C1 segment of cervical spinal cord (tissue), 14 donors: ENCODE data around the gene RIOK1.

Source experiments
- DNase-seq, 14 donors: peaks; one replicate each; lab custom pipeline; 2025; lab: John Stamatoyannopoulos, UW

Gene RIOK1

DNA sequence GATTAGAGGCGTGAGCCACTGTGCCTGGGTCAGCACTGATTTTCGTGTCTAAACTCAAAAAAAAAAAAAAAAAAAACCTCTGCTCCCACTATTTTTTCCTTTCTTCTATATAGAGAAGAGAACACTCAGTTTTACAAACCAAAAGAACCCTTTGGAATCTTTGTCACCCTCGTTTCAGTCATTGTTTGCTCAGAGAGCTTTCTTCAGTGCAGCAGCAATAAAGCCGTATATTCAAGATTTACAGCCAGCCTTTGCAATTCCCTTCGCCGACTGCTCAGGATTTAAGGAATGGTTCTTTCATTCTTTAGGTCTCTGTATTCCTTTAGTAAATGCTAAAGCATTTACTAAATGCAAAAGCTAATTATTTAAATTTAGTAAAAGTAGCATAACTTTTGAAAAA, 20.1 kb downstream of the RIOK1 start:
- DNase-seq: no peak

DNA sequence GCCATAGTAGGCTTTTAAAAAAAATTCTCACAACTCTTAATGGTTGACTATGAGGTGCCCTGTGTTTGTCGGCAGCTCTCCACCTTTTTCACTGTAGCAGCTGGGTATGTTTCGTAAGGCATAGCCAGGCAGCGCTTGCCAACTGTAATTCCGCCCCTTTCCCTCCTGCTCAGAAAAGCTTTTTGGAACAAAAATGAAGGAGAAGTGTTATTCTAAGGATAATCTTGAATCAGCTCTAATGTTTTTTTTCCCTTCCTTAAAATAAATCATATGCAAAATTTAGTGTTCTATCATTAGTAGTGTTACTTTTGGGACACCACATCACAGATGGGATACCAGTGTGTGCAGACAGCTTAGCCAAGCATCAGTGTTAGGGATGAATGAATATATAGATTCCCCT, 21.2 kb downstream of the RIOK1 start:
- DNase-seq: no peak

DNA sequence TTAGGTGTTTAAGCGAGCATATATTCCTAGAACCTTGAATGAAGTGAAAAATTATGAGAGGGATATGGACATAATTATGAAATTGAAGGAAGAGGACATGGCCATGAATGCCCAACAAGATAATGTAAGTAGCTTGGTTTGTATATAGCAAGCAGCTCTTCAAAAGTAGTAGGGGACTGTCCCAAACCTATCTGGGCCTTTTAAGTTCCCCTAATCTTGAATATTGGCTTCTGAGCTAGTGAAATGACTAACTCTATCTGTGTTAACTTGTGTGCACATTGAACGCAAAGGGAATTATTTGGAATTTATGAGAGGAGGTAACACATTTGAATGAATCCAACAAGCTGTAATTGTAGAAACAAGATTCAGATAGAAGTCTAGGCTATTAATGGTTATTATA, 21.7 kb downstream of the RIOK1 start:
- no peak for DNase-seq

DNA sequence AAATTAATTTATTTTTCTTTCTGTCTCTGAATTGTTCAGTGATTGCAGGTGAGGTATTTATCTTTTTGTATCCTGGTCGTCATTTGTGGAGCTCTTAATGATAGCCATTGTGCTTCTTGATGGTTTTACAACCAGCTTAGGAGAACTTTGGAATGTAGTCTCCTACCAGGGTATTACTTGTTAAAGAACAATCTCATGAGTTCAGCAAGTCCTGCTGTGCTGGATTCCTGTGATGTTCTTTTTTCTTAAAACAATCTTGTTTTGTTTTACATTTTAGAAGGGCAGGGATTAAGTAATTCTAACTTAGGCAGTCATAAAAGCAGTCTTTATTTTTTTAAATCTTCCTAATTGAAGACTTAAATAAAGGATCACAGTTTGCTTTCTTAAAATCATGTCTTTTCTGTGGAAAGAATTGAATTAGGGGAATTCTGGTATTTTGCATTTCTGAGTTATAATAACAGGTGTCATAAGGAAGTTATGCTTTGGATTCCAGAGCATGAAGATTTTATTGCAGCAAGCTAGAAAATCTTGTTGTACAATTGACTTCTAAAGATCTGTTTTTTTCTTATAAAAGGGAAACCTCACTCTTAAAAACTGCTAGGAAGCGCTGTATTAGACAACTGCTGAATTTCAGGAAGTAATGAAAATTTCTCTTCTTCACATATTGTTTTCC, 23.7 kb downstream of the RIOK1 start:
- DNase-seq: no peak

DNA sequence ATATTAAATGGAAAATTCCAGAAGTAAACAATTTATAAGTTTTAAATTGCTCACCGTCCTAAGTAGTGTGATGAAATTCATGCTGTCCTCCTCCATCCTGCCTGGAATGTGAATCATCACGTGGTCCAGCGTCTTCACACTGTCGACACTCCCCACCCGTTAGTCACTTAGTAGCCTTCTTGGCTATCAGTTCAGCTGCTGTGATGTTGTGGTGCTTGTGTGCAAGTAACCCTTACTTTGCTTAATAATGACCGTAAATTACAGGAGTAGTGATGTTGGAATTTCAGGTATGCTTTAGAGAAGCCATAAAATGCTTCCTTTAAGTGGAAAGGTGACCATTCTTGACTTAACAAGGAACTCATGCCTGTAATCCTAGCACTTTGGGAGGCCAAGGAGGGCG, 25.2 kb downstream of the RIOK1 start:
- DNase-seq: no peak

DNA sequence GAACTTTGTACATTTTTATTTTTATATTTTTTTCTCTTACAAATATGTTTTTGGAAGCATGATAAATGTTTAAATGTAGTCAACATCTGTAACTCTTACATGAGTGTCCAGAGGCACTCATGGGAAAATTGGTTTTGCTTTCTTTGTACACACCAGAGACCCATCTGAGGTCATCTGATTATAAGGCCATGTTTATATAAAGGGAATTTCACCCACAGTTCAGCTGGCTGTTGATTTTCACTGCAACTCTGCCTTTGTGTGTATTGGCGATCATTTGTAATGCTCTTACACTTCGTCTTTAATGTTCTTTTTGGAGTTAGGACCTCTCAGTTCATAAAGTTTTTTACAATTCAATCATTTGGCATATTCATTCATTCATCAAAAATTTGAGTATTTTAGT, 28.1 kb downstream of the RIOK1 start:
- no peak for DNase-seq

DNA sequence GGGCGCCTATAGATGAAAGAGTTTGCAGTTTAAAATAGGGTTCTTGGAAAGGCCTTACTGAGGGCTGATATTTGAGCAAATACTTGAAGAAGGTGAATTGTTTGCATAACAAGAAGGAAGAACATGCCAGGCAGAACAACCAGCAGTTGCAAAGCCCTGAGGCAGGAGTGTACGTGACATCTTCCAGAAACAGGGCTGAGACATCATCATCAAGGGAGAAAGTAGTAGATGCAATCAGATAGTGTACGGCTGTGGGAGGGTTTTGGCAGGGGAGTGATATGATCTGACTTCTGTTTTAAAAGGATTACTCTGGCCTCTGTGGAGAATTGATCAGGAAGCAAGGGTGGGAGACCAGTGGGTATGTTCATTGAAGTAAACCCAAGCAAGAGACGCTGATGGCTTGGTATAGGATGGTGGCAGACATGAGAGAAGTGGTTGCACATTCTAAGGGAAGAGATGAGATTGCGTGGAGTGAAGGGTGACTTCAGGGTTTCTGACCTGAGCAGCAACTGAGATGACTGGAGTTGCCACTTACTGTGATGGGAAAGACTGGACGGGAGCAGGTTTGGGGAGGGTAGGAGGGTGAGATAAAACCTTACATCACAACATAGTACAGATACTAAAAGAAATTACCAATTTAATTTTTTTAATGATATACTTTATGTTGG, 28.8 kb downstream of the RIOK1 start:
- no peak for DNase-seq

DNA sequence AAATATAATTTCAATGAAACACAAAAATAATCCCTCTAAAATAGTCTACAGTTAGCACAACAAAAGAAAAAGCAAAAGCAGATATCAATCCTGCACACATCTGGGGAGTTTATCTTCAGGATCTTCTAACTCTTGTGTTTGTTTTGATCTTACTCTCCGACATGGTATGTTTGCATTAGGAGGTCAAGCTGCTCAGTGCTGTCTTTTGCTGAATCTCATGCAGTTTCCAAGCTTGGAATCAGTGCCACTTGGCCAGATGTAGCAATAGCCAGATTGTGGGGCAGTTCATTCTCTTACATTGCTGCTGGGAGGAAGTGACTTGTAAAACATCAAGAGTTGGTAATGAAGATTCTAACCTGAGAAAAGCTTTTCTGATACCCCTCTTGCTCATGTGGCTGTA, 29.5 kb downstream of the RIOK1 start:
- no peak for DNase-seq

DNA sequence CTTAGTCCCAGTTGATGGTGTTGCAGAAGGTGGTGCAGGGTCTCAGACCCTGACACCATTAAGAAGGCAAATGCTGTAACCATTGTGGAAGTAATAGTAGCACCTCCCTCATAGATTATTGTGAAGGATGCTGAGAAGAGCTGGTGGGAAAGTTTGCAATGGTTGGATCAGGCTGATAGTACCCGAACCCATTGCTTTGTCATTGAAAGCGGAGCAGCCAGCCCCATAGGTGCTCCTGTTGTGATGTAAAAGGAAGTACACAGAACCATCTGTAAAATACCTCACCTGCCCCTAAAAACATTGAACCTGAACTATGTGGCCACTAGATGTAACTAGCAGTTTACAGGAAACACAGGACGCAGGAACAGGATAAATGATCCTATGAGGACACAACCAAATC, 31.5 kb downstream of the RIOK1 start:
- DNase-seq: no peak

DNA sequence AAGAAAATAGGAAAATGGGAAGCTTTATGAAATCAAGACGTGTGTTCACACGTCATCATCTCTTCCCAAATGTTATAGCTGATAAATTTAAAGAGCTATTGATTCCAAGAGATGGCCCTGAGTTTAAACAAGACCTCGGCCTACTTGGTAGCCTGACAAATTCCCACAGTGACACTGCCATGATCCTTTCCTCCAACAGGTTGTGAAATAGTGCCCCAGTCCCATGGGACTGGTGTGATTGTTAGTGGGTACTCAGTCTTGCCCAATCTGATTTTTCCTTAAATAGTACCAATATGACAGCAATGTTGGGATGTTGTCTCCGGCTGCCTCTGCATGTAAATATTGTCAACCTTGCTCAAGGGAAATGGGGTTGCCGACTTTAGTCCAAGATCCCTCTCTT, 34.5 kb downstream of the RIOK1 start:
- DNase-seq: no peak

DNA sequence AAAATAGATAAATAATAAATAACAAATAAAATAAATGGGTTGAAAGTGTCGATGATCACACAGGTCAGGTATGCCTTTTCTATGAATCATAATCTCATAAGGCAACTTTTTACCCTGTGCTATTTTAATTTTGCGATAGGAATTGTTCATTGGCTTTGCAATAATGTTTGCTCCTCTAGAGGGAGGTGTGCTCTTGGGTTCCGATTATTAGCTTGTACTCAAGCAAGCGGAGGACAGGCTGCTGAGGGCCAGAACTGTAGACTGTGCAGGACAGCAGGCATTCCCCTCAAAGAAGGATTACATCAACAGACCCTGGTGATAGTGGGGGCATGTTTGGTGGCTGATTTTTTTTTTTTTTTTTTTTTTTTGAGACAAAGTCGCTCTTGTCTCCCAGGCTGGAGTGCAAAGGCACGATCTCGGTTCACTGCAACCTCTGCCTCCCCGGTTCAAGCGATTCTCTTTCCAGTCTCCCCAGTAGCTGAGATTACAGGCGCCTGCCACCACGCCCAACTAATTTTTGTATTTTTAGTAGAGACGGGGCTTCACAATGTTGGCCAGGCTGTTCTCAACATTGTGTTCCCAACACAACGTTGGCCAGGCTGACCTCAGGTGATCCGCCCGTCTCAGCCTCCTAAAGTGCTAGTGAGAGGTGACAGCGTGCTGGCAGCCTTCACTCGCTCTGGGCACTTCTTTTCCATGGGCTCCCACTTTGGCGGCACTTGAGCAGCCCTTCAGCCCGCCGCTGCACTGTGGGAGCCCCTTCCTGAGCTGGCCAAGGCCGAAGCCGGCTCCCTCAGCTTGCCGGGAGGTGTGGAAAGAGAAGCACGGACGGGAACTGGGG, 35.6 kb downstream of the RIOK1 start:
- no peak for DNase-seq

DNA sequence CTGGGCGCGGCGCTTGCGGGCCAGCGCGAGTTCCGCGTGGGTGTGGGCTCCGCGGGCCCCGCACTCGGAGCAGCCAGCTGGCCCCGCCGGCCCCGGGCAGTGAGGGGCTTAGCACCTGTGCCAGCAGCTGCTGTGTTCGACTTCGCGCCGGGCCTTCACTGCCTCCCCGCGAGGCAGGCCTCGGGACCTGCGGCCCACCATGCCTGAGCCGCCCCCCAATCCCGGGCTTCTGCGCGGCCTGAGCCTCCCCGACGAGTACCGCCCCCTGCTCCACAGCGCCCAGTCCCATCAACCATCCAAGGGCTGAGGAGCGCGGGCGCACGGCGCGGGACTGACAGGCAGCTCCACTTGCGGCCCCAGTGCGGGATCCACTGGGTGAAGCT, 36.2 kb downstream of the RIOK1 start:
- DNase-seq: no peak

DNA sequence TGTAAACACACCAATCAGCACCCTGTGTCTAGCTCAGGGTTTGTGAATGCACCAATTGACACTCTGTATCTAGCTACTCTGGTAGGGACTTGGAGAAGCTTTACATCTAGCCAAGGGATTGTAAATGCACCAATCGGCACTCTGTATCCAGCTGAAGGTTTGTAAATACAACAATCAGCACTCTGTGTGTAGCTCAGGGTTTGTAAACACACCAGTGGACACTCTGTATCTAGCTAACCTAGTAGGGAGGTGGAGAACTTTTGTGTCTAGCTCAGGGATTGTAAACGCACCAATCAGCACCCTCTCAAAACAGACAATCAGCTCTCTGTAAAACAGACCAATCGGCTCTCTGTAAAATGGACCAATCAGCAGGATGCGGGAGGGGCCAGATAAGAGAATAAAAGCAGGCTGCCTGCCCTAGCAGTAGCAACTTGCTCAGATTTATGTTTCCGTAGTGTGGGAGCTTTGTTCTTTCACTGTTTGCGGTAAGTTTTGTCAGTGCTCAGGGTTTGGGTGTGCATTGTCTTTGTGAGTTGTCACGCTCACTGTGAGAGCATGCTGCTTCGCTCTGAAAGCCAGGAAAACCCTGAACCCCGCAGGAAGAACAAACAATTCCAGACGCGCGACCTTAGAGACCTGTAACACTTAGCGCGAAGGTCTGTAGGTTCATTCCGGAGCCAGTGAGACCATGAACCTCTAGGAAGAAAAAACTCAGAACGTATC, 37.0 kb downstream of the RIOK1 start:
- no peak for DNase-seq

DNA sequence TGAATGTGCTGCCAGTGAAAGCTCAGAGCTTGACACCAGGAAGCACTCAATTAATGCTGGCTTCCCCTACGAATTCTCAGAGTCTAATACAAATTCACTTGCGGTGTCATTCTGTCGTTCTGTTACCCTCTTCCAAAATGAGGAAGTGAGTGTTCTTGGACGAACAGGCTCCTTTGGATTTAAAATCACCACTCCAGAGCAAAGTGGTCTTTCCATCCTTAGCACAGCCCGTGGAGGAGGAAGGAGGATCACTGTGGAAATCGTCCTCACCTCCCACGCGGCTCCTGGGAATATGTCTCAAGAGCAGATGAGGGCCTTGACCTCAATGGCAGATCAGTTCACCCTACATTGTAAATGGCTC, 41.7 kb downstream of the RIOK1 start:
- DNase-seq: no peak

DNA sequence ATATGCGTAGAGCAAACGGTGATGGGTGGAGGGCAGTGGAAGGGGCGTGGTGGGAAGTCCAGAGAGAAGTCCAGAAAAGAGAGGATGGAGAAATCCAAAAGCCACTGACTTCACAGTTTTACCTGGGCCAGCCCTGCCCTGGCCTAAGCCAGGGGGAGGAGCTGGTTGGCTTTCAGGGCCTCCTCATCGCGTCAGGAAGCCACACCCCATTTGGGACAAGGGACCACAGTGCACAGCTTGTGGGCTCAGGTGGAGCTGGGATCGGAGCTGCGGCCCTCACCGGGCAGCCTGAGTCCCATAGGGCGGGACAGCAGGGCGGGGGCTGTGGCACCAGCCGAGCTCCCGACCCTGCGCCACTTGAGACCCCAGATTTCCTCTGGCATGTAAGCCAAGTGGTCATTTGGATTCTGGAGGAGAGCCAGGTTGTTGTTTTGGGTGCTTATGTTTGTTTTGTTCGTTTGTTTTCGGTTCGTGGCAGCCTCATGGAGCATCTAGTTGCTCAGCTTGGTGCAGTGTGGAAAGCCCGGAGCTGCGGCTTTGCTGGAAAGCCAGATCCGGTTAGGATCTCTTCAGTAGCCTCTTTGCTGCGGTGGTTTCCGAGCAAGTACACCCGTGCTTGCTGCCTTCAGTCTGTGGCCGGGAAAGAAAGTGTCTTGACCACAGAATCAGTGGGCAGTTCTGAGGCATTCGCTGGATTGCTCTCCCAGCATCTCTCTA, 42.2 kb downstream of the RIOK1 start:
- DNase-seq: no peak

DNA sequence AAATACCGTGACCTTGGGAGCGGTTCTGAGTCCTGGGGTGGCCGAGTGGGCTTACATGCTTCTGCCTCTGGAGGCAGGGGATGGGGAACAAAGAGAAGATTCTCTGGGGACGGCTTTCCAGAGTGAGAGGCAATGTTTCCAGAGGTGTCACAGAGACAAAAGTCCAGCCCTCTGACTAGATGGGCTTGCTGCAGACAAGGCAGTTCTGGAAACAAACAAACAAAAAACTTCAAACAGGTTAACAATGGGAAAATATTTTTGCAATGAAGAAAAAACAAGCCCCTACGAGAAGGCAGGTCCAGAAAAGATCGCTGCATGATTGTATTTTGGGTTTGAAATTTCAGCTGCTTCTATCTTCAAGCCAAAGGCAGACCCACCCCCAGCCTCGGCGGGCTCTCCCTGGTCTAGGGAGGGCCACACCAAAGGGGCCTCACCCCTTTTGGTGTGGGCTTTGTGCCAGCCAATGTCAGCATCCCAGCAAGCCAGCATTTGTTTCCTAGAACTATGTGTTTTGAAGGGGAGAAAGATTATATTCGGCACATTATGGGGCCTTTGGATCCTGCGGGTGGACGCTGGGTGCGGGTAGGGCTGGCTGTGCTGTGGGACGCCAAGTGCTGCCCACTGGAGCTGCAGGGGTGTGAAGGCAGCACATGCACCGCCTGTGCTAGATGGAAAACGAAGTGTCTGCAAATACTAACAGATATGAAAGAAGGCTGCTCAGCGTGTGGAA, 42.9 kb downstream of the RIOK1 start:
- no peak for DNase-seq

DNA sequence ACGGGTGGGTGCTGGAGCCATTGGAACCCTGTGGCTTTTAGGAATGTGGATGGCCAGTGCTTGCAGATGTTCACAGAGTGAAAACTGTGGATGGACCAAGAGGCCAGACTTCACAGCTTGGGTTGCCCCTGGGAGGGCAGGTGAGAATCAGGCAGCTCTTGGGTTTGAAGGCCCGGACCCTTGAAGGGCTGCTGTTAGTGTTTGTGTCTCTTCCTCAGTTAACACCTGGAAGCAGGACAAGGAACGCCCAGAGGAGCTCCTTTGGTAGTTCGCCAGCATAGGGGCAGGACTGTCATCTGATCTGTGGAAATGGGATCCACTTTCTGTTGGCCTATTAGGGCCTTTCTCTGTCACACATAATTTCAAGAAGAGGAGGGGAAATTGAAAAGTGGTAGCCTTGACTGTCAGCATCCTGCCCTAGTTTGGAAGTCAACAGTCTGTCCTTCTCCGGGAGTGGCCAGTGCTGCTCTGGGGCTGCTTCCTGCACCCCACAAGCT, 43.6 kb downstream of the RIOK1 start:
- no peak for DNase-seq

DNA sequence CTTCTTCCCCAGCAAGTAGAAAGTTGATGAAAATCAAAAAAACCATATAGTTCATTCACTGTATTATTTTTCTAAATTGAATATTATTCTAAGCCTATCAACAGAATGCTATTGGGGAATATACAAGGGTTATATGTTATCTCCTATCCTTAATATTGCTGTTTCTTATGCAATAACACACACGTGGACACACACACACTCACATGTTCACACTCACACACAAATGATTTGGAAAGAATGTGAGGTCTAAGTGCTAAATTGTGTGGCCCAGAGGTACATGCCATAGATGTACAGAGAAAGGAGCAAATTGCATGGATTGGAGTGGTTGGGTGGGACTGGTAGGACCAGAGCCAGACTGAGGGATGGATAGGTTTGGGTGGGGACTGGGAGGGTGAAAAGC, 45.1 kb downstream of the RIOK1 start:
- no peak for DNase-seq

DNA sequence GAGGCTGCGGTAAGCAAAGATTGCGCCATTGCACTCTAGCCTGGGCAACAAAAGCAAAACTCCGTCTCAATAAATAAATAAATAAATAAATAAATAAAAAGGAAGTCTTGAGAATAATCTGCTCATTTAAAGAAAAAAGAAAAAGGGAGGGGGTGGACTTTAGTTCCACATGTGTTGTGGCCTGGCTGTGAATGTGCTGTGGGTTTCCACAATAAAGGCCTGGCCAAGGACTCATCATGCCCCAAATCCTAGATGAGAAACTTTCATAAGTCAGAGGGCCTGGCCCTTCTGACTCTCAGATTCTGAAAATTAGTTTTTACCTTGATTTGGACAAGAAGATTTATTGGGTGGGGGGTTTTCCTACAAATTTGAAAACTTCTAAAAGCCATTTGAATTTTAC, 48.4 kb downstream of the RIOK1 start:
- DNase-seq: no peak

DNA sequence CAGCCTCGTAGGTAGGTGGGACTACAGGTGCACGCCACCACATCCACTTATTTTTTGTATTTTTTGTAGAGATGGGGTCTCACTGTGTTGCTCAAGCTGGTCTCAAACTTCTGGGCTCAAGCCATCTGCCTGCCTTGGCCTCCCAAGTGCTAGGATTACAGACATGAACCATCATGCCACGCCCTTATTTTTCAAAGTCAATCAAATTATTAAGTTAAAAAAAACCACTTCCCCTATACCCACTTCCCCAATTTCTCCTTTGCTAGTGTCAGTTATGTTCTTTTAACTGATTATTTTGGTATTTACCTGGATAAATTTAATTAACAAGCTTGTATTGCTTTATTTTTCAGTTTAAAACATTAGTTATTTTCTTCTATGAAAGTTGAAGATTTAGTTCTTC, 49.6 kb downstream of the RIOK1 start:
- no peak for DNase-seq

DNA sequence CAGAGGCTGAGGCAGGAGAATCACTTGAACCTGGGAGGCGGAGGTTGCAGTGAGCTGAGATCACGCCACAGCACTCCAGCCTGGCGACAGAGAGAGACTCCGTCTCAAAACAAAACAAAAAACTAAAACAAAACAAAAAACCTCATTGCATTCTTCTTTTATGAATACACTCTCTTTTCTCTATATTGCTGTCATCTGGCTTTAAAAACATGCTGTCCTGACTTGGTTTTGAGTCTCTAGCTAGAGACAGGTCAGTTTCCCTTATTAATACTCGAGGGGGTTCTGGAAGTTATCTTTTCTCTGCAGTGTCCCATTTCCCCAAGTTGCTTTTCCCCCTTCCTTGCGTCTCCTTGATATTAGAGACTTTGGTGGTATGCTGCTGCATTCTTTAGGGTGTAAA, 50.9 kb downstream of the RIOK1 start:
- DNase-seq: no peak
